Liver (tissue), 9 donors: ENCODE data around the gene ALKBH5. TPM values are rescaled to one million over a fixed set of nuclear protein-coding genes. Genes with fewer than 3 reads are reported as not detected.

ENCODE experiments used
- DNase-seq: peaks from one replicate; pipeline ENCODE4 v3.0.0-alpha.2; 2017; ENCODE audit warnings: low spot score
- H3K27ac ChIP-seq, 2 donors: one replicate each; pipeline ENCODE4 v1.7.0; 2013; ENCODE audit warnings: inconsistent platforms in 2 of 2, low read length in 2 of 2, control low read depth in 1 of 2, low read depth in 1 of 2, mild to moderate bottlenecking in 1 of 2
- H3K27me3 ChIP-seq, 4 donors: one replicate each; pipeline versions ENCODE4 v1.6.1 to v1.7.0; 2013; ENCODE audit warnings: low read length in 3 of 4, inconsistent platforms in 1 of 4, mild to moderate bottlenecking in 1 of 4, moderate library complexity in 1 of 4; ENCODE audit not compliant: control insufficient read depth in 4 of 4, insufficient read depth in 4 of 4
- H3K36me3 ChIP-seq, 4 donors: one replicate each; pipeline versions ENCODE4 v1.6.1 to v1.7.0; 2013; ENCODE audit warnings: low read length in 3 of 4, mild to moderate bottlenecking in 3 of 4, low read depth in 1 of 4, moderate library complexity in 1 of 4; ENCODE audit not compliant: control insufficient read depth in 4 of 4, insufficient read depth in 3 of 4
- H3K4me1 ChIP-seq, 4 donors: one replicate each; pipeline versions ENCODE4 v1.6.1 to v1.7.0; 2013; ENCODE audit warnings: low read length in 3 of 4, mild to moderate bottlenecking in 3 of 4, moderate library complexity in 1 of 4; ENCODE audit not compliant: control insufficient read depth in 4 of 4, insufficient read depth in 4 of 4
- H3K4me3 ChIP-seq, 3 donors: one replicate each; pipeline versions ENCODE4 v1.6.1 to v1.7.0; 2013; ENCODE audit warnings: low read length in 3 of 3, control low read depth in 1 of 3, low read depth in 1 of 3, mild to moderate bottlenecking in 1 of 3
- H3K9ac ChIP-seq, 2 donors: one replicate each; pipeline ENCODE4 v1.7.0; 2013; ENCODE audit warnings: low read length in 2 of 2, mild to moderate bottlenecking in 2 of 2, moderate library complexity in 2 of 2, control low read depth in 1 of 2, low read depth in 1 of 2
- H3K9me3 ChIP-seq, 4 donors: one replicate each; pipeline versions ENCODE4 v1.6.1 to v1.7.0; 2013; ENCODE audit warnings: low read length in 3 of 4; ENCODE audit not compliant: control insufficient read depth in 4 of 4
- EGR1 ChIP-seq, 2 donors: IDR thresholded peaks; 2 replicates each; pipeline ENCODE4 v1.6.1; 2016 to 2018; ENCODE audit warnings: antibody characterized with exemption in 2 of 2, low read depth in 2 of 2
- FOXA1 ChIP-seq: IDR thresholded peaks from 2 replicates; pipeline ENCODE4 v1.6.1; 2016; ENCODE audit warnings: antibody characterized with exemption
- FOXA2 ChIP-seq: IDR thresholded peaks from 2 replicates; pipeline ENCODE4 v1.6.1; 2016; ENCODE audit warnings: antibody characterized with exemption
- GABPA ChIP-seq, 2 donors: IDR thresholded peaks in 1 of 2; conservative IDR thresholded peaks in 1 of 2; 2 replicates each; pipeline ENCODE4 v1.6.1; 2016; ENCODE audit warnings: antibody characterized with exemption in 2 of 2, mild to moderate bottlenecking in 1 of 2, moderate library complexity in 1 of 2
- HNF4A ChIP-seq, 2 donors: conservative IDR thresholded peaks; 2 replicates each; pipeline ENCODE4 v1.6.1; 2016; ENCODE audit warnings: antibody characterized with exemption in 2 of 2, mild to moderate bottlenecking in 2 of 2
- HNF4G ChIP-seq: IDR thresholded peaks from 2 replicates; pipeline ENCODE4 v1.6.1; 2016; ENCODE audit warnings: antibody characterized with exemption
- JUND ChIP-seq, 2 donors: IDR thresholded peaks; 2 replicates each; pipeline ENCODE4 v1.6.1; 2016; ENCODE audit warnings: antibody characterized with exemption in 2 of 2
- NR2F2 ChIP-seq: IDR thresholded peaks from 2 replicates; pipeline ENCODE4 v1.6.1; 2016; ENCODE audit warnings: antibody characterized with exemption
- RAD21 ChIP-seq, 2 donors: IDR thresholded peaks; 2 replicates each; pipeline ENCODE4 v1.6.1; 2016; ENCODE audit warnings: antibody characterized with exemption in 2 of 2, mild to moderate bottlenecking in 2 of 2
- RXRA ChIP-seq, 2 donors: IDR thresholded peaks; 2 replicates each; pipeline ENCODE4 v1.6.1; 2017 to 2018; ENCODE audit warnings: antibody characterized with exemption in 2 of 2, mild to moderate bottlenecking in 1 of 2
- SP1 ChIP-seq: IDR thresholded peaks from 2 replicates; pipeline ENCODE4 v1.6.1; 2018; ENCODE audit warnings: antibody characterized with exemption, mild to moderate bottlenecking
- TAF1 ChIP-seq: conservative IDR thresholded peaks from 2 replicates; pipeline ENCODE4 v1.6.1; 2016; ENCODE audit warnings: antibody characterized with exemption, mild to moderate bottlenecking
- YY1 ChIP-seq: IDR thresholded peaks from 2 replicates; pipeline ENCODE4 v1.6.1; 2016; ENCODE audit warnings: antibody characterized with exemption, mild to moderate bottlenecking
- WGBS: extraction: QIAGEN DNeasy Blood & Tissue Kit; methylation state at CpG from one replicate; pipeline ENCODE4 v1.1.7; 2013; 5-methylcytosine and 5-hydroxymethylcytosine counted together
- polyA plus RNA-seq, 2 donors: library from polyadenylated mRNA; stranded (reverse) in 1 of 2; unstranded in 1 of 2; fragments of 200-250 nt in 1 of 2; fragments of >200 nt in 1 of 2; fragmentation: Nextera tagmentation in 1 of 2; extraction: Ambion mirVana in 1 of 2; gene quantifications; one replicate each; pipeline versions ENCODE4 v1.2.1 to v1.2.3, GENCODE V29; 2013 to 2015
- total RNA-seq, 2 donors: library from RNA; depleted of rRNA; stranded (reverse); fragments of >200 nt; gene quantifications; one replicate each; pipeline ENCODE4 v1.2.3, GENCODE V29; 2014
- TF ChIP-seq, protein P1 (sequence below): IDR thresholded peaks from 2 replicates; pipeline ENCODE4 v1.6.1; 2016; ENCODE audit warnings: antibody characterized with exemption
- TF ChIP-seq, protein P2 (sequence below): IDR thresholded peaks from 2 replicates; pipeline ENCODE4 v1.6.1; 2016; ENCODE audit warnings: antibody characterized with exemption
- TF ChIP-seq, protein P3 (sequence below): IDR thresholded peaks from 2 replicates; pipeline ENCODE4 v1.6.1; 2016; ENCODE audit warnings: antibody characterized with exemption
- TF ChIP-seq, protein P4 (sequence below): IDR thresholded peaks from 2 replicates; pipeline ENCODE4 v1.6.1; 2016; ENCODE audit warnings: antibody characterized with exemption, mild to moderate bottlenecking
- TF ChIP-seq, protein P5 (sequence below): fragments of 150-350 bp; IDR thresholded peaks from 2 replicates; pipeline ENCODE4 v1.5.1; 2017; ENCODE audit warnings: improper control_type of control experiment, low read depth, low read length; ENCODE audit not compliant: missing input control
- donor health status: healthy.
- donor health status: healthy.
- donor health status: healthy.
- donor health status: healthy.
- donor health status: healthy.

Gene ALKBH5
- total and polyA plus RNA-seq, 4 donors: 30.5 to 67.8 (median 46.3) TPM

DNA sequence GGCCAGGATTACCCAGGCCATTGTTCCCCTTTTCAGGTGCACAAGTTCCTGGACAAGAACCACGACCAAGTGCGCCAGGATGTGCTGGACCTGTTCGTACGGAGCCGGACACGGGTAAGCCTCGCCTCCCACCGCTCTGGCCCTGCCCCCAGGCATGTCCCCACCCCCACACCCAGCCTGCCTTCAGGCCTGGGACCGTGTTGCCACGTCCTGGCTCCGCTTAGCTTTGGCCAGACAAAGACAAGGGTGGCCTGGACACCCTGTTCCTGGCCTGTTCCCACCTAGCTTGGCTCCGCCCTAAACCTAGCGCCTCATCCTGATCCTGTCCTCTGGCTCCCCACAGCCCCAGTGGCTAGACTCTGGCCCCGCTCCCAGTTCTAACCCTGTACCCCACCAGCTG, 44.1 kb upstream of the ALKBH5 start:
- 54% methylated on average over 14 of the region's 14 CpGs for WGBS
- Histone ChIP-seq H3K4me3 (no peak overlapping the region), H3K9ac (no peak overlapping the region), H3K27ac (peak overlapping the region in 1 of 2 donors; percentile 8), H3K27me3 (no peaks in the 10 kb centered on the region), H3K9me3 (no peaks in the 10 kb centered on the region), H3K36me3 (no peaks in the 10 kb centered on the region), H3K4me1 (peaks cover 8 to 42% (median 36%) of the 10 kb centered on the region in 4 donors)
- DNase-seq: no peak
- TF ChIP-seq NR2F2 (no peak), FOXA1 (no peak), GABPA (IDR thresholded peaks at IDR 0.05 in 1 of 2, conservative IDR thresholded peaks at IDR 0.05 in 1 of 2) (no peak), FOXA2 (no peak), RAD21 (IDR thresholded peaks at IDR 0.05) (peak in 1 of 2 donors; percentile 9), EGR1 (IDR thresholded peaks at IDR 0.05; ENCODE audit: low read depth in 2 of 2) (no peak), HNF4G (no peak), JUND (IDR thresholded peaks at IDR 0.05) (peak in 1 of 2 donors; percentile 4), HNF4A (conservative IDR thresholded peaks at IDR 0.05) (peak; percentile 29 to 32), TAF1 (no peak), YY1 (no peak), RXRA (IDR thresholded peaks at IDR 0.05) (peak in 1 of 2 donors; percentile 41), SP1 (peak; percentile 73)
- TF ChIP-seq, protein P1, sequence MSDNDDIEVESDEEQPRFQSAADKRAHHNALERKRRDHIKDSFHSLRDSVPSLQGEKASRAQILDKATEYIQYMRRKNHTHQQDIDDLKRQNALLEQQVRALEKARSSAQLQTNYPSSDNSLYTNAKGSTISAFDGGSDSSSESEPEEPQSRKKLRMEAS: no peak
- TF ChIP-seq, protein P2, sequence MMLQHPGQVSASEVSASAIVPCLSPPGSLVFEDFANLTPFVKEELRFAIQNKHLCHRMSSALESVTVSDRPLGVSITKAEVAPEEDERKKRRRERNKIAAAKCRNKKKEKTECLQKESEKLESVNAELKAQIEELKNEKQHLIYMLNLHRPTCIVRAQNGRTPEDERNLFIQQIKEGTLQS: no peak
- TF ChIP-seq, protein P3, sequence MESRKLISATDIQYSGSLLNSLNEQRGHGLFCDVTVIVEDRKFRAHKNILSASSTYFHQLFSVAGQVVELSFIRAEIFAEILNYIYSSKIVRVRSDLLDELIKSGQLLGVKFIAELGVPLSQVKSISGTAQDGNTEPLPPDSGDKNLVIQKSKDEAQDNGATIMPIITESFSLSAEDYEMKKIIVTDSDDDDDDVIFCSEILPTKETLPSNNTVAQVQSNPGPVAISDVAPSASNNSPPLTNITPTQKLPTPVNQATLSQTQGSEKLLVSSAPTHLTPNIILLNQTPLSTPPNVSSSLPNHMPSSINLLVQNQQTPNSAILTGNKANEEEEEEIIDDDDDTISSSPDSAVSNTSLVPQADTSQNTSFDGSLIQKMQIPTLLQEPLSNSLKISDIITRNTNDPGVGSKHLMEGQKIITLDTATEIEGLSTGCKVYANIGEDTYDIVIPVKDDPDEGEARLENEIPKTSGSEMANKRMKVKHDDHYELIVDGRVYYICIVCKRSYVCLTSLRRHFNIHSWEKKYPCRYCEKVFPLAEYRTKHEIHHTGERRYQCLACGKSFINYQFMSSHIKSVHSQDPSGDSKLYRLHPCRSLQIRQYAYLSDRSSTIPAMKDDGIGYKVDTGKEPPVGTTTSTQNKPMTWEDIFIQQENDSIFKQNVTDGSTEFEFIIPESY: no peak
- TF ChIP-seq, protein P4, sequence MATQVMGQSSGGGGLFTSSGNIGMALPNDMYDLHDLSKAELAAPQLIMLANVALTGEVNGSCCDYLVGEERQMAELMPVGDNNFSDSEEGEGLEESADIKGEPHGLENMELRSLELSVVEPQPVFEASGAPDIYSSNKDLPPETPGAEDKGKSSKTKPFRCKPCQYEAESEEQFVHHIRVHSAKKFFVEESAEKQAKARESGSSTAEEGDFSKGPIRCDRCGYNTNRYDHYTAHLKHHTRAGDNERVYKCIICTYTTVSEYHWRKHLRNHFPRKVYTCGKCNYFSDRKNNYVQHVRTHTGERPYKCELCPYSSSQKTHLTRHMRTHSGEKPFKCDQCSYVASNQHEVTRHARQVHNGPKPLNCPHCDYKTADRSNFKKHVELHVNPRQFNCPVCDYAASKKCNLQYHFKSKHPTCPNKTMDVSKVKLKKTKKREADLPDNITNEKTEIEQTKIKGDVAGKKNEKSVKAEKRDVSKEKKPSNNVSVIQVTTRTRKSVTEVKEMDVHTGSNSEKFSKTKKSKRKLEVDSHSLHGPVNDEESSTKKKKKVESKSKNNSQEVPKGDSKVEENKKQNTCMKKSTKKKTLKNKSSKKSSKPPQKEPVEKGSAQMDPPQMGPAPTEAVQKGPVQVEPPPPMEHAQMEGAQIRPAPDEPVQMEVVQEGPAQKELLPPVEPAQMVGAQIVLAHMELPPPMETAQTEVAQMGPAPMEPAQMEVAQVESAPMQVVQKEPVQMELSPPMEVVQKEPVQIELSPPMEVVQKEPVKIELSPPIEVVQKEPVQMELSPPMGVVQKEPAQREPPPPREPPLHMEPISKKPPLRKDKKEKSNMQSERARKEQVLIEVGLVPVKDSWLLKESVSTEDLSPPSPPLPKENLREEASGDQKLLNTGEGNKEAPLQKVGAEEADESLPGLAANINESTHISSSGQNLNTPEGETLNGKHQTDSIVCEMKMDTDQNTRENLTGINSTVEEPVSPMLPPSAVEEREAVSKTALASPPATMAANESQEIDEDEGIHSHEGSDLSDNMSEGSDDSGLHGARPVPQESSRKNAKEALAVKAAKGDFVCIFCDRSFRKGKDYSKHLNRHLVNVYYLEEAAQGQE: no peak
- TF ChIP-seq, protein P5, sequence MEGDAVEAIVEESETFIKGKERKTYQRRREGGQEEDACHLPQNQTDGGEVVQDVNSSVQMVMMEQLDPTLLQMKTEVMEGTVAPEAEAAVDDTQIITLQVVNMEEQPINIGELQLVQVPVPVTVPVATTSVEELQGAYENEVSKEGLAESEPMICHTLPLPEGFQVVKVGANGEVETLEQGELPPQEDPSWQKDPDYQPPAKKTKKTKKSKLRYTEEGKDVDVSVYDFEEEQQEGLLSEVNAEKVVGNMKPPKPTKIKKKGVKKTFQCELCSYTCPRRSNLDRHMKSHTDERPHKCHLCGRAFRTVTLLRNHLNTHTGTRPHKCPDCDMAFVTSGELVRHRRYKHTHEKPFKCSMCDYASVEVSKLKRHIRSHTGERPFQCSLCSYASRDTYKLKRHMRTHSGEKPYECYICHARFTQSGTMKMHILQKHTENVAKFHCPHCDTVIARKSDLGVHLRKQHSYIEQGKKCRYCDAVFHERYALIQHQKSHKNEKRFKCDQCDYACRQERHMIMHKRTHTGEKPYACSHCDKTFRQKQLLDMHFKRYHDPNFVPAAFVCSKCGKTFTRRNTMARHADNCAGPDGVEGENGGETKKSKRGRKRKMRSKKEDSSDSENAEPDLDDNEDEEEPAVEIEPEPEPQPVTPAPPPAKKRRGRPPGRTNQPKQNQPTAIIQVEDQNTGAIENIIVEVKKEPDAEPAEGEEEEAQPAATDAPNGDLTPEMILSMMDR: no peak
